Activated CD4-positive, alpha-beta T cell treated with anti-CD3 and anti-CD28 coated beads for 4 hours (primary cell): ENCODE measurements around the gene LSM7.

Source experiments
- DNase-seq, 2 donors: peaks; one replicate each; pipeline ENCODE4 v3.0.0-alpha.2; 2020

Gene LSM7

GRCh38 chr19:2336528-2337328 lies 8.3 kb upstream of the LSM7 start:
- no peak for DNase-seq

GRCh38 chr19:2335848-2336247 lies 7.5 kb upstream of the LSM7 start:
- DNase-seq, result no peak

- DNase-seq, result no peak
These were observed 6.8 kb upstream of the LSM7 start for GRCh38 chr19:2334986-2335846.

- DNase-seq, result no peak
These were observed 6.0 kb upstream of the LSM7 start for GRCh38 chr19:2334426-2334825.

GRCh38 chr19:2333807-2334211 lies 5.4 kb upstream of the LSM7 start:
- no peak for DNase-seq

GRCh38 chr19:2333027-2333806 lies 4.8 kb upstream of the LSM7 start:
- DNase-seq, result no peak

GRCh38 chr19:2332341-2333026 lies 4.1 kb upstream of the LSM7 start:
- peak in 1 of 2 donors; percentile 27 for DNase-seq

- DNase-seq, result no peak
These were observed 3.3 kb upstream of the LSM7 start for GRCh38 chr19:2331601-2332246.

- DNase-seq, result no peak
These were observed 2.4 kb upstream of the LSM7 start for GRCh38 chr19:2330632-2331284.

GRCh38 chr19:2330255-2330631 lies 1.9 kb upstream of the LSM7 start:
- no peak for DNase-seq

- no peak for DNase-seq
These were observed 1.1 kb upstream of the LSM7 start for GRCh38 chr19:2329501-2329916.

- no peak for DNase-seq
These were observed 728 bp upstream of the LSM7 start for GRCh38 chr19:2329149-2329478.

GRCh38 chr19:2327773-2328400 lies 499 bp downstream of the LSM7 start:
- DNase-seq, result peak; percentile 53 to 60

- no peak for DNase-seq
These were observed 1.6 kb downstream of the LSM7 start for GRCh38 chr19:2326699-2327360.

- no peak for DNase-seq
These were observed 2.9 kb downstream of the LSM7 start for GRCh38 chr19:2325281-2326046.

- no peak for DNase-seq
These were observed 4.0 kb downstream of the LSM7 start for GRCh38 chr19:2324220-2324948.

GRCh38 chr19:2323707-2324106 lies 4.7 kb downstream of the LSM7 start:
- no peak for DNase-seq

- DNase-seq, result no peak
These were observed 6.7 kb downstream of the LSM7 start for GRCh38 chr19:2321565-2322283.
